ENCODE measurements around the gene ELOVL5.

ELOVL5 gene

DNA sequence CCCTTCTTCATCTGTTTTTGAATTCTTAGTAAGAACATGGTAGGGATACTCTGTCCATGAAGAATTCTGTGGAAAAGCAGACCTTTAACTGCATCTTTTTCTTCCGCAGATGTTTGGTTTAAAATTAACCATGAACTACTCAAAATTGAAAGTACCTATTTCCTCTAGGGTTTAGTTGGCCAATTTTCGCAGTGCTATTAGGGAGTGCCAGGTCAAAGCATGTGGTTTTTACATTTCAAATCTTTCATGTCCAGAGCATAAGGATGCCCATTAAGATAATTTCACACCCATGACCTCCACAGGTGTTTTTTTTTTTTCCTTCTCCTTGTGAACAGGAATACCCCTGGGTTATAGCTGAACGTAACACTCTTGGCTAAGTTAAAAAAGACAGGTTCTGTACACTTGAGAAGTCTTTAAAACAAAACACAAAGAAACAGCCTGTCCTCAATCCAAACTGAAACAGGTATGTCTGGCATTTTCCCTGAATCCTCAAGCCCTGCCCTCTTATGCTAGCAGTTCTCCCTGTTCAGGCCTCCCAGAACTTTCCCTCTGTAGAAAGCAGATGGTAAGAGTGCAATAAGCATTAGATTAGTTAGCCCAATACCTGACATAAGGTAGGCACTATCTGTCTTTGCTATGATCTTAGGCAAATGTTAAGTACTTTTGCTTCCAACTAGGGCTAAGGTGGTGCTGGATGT is 67.1 kb downstream of the ELOVL5 start:
- no peak overlapping the region for H3K4me3 ChIP-seq (ENCODE audit: low read depth, low read length)
- TF ChIP-seq POLR2A (IDR thresholded peaks at IDR 0.05; ENCODE audit: extremely low read depth, insufficient read length) (no peak), MYC (IDR thresholded peaks at IDR 0.05; ENCODE audit: low read depth, low read length) (no peak)
- TF ChIP-seq, protein P1, sequence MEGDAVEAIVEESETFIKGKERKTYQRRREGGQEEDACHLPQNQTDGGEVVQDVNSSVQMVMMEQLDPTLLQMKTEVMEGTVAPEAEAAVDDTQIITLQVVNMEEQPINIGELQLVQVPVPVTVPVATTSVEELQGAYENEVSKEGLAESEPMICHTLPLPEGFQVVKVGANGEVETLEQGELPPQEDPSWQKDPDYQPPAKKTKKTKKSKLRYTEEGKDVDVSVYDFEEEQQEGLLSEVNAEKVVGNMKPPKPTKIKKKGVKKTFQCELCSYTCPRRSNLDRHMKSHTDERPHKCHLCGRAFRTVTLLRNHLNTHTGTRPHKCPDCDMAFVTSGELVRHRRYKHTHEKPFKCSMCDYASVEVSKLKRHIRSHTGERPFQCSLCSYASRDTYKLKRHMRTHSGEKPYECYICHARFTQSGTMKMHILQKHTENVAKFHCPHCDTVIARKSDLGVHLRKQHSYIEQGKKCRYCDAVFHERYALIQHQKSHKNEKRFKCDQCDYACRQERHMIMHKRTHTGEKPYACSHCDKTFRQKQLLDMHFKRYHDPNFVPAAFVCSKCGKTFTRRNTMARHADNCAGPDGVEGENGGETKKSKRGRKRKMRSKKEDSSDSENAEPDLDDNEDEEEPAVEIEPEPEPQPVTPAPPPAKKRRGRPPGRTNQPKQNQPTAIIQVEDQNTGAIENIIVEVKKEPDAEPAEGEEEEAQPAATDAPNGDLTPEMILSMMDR (IDR thresholded peaks at IDR 0.05; ENCODE audit: low read depth, low read length) = no peak
- TF ChIP-seq, protein P2, sequence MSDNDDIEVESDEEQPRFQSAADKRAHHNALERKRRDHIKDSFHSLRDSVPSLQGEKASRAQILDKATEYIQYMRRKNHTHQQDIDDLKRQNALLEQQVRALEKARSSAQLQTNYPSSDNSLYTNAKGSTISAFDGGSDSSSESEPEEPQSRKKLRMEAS (IDR thresholded peaks at IDR 0.05; ENCODE audit: low read depth, low read length) = no peak

DNA sequence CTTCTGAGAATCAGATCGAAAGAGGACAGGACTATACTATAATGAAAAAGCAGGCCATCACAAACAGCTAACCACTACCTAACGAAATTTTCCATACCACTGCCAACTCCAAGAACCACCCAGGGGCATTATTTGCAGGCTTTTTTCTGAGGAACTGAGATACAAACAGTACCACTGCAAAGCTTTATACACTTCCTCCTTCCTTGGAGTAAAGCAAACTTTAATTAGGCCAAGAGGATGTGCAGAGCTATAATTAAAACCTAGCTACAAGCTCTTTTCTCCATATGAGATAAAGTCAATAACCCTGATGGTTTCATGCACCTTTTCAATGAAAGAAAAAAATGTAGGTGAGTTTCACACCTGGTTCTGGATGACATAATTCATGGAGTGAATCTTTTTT is 68.5 kb downstream of the ELOVL5 start:
- no peak overlapping the region for H3K4me3 ChIP-seq (ENCODE audit: low read depth, low read length)
- TF ChIP-seq MYC (IDR thresholded peaks at IDR 0.05; ENCODE audit: low read depth, low read length) (no peak), POLR2A (IDR thresholded peaks at IDR 0.05; ENCODE audit: extremely low read depth, insufficient read length) (no peak)
- TF ChIP-seq, protein P2 (IDR thresholded peaks at IDR 0.05; ENCODE audit: low read depth, low read length) = no peak
- TF ChIP-seq, protein P1 (IDR thresholded peaks at IDR 0.05; ENCODE audit: low read depth, low read length) = no peak
- DNase-seq (ENCODE audit: low read depth) = no peak

More for the DNA sequence above, 67.1 kb downstream of the ELOVL5 start:
- DNase-seq (ENCODE audit: low read depth) = no peak

DNA sequence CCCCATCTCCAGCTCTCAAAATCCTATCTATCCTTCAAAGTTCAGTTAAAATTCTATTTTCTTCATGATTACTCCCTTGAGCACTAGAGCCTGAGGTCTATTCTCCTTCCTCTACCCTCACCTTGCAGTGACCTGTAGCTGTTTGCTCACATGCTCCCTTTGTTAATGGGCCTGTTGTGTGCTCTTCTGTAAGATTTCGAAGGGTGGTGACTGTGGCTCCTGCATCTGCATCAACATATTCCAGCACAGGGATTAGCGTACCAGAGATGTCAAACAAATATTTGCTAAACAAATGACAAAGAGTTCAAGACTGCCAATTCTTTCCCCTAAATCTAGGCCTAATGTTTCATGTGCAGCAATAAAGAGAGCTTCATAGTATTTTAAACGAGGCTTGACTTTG is 69.5 kb downstream of the ELOVL5 start:
- no peak overlapping the region for H3K4me3 ChIP-seq (ENCODE audit: low read depth, low read length)
- no peak for TF ChIP-seq POLR2A (IDR thresholded peaks at IDR 0.05; ENCODE audit: extremely low read depth, insufficient read length)
- TF ChIP-seq, protein P1 (IDR thresholded peaks at IDR 0.05; ENCODE audit: low read depth, low read length) = no peak
- TF ChIP-seq, protein P2 (IDR thresholded peaks at IDR 0.05; ENCODE audit: low read depth, low read length) = no peak
- no peak for TF ChIP-seq MYC (IDR thresholded peaks at IDR 0.05; ENCODE audit: low read depth, low read length)
- no peak for DNase-seq (ENCODE audit: low read depth)

DNA sequence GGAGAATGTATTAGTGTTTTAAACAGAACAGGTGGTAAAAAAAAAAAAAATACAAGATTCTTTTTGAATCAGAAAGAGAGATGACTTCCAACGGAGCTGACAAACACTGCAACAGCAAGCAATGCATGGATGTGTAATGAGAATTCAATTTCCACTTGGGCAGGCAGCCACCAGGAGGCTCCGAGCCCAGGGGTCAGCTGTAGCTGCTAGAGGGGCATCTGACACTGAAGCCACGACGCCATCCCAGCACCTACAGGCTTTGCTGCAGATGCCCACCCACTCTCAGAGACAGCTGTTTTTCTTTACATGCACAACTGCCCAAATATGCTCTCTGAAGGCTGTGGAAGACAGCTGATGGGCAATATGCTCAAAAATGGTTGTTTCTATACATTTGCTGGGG is 75.4 kb downstream of the ELOVL5 start:
- no peak overlapping the region for H3K4me3 ChIP-seq (ENCODE audit: low read depth, low read length)
- no peak for DNase-seq (ENCODE audit: low read depth)
- TF ChIP-seq POLR2A (IDR thresholded peaks at IDR 0.05; ENCODE audit: extremely low read depth, insufficient read length) (no peak), MYC (IDR thresholded peaks at IDR 0.05; ENCODE audit: low read depth, low read length) (no peak)
- TF ChIP-seq, protein P1 (IDR thresholded peaks at IDR 0.05; ENCODE audit: low read depth, low read length) = no peak
- TF ChIP-seq, protein P2 (IDR thresholded peaks at IDR 0.05; ENCODE audit: low read depth, low read length) = no peak

DNA sequence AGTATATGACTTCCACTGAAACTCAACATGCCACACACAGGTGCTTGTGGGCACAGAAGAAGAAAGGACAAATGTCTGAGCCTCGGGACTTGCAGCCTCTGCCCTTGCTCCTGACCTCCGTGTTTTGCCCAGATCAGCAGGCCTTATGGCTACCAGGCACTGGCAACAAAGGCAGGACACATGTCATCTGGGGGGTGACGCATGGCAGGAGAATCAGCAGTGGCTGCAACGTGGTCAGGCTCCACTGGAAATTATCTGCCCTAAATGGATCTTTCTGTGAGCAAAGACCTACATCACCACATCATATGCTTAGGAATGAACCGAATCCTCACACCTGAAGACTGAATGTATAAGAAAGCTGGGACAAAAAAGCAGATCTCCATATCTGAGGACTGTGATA is 78.9 kb downstream of the ELOVL5 start:
- no peak overlapping the region for H3K4me3 ChIP-seq (ENCODE audit: low read depth, low read length)
- no peak for DNase-seq (ENCODE audit: low read depth)
- TF ChIP-seq POLR2A (IDR thresholded peaks at IDR 0.05; ENCODE audit: extremely low read depth, insufficient read length) (no peak), MYC (IDR thresholded peaks at IDR 0.05; ENCODE audit: low read depth, low read length) (no peak)
- TF ChIP-seq, protein P2 (IDR thresholded peaks at IDR 0.05; ENCODE audit: low read depth, low read length) = no peak
- TF ChIP-seq, protein P1 (IDR thresholded peaks at IDR 0.05; ENCODE audit: low read depth, low read length) = no peak

Data from NB4 (cell line).